Activated naive CD8-positive, alpha-beta T cell treated with anti-CD3 and anti-CD28 coated beads, Interleukin-2, amount 50 U/mL, for 16 hours (primary cell): ENCODE results near the gene PTK6.
"Not testable (repeated sequence)": the region's sequence is repeated elsewhere in the genome, so short reads cannot be mapped to it uniquely, and the experiment has no call there.

Source experiments
- DNase-seq: peaks from one replicate; pipeline ENCODE4 v3.0.0-alpha.2; 2020; ENCODE audit warnings: low read depth, low spot score

PTK6 gene

DNA sequence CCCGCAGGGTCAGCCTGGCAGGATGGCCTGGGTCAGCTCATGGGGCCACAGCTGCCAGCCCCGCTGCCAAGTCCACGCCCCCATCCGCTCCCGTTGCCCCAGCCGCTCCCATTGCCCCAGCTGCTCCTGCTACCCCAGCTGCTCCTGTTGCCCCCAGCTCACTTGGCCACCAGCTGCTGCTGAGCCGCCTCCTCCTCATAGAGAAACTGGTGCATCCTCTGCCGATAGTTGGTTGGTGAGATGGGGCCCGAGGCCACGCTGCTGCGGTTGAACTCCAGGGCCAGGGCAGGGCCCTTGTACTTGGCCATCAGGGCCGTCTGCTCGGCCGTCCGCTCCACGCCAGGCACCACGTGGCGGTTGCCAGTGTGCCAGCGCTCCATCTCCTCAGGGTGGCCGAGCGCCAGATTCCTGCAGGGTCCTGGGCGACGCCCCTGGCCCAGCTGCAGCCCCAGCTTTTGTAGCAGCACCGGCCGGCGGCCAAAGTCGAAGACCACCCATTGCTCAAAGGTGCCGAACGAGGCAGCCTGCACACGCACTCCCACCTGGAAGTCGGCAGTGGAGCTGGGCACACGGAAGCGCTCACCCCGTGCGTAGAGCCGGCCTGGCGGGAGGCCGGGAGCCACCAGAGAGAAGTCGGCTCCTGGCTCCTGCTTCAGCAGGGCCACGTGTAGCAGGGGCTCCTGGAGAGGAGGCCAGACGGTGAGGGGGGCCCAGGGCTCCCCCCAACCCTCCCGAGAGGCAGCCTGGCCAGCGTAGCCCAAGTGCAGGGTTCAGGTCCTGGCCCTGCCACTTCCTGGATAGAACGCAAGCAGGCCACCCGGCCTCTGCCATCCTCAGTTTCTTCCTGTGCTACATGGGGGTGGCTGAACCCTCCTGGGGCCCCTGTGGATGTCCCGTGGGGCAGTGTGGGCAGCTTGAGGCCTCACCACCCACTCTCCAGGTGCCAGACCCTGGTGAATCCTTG lies 32.1 kb upstream of the PTK6 start:
- DNase-seq, result no peak

DNA sequence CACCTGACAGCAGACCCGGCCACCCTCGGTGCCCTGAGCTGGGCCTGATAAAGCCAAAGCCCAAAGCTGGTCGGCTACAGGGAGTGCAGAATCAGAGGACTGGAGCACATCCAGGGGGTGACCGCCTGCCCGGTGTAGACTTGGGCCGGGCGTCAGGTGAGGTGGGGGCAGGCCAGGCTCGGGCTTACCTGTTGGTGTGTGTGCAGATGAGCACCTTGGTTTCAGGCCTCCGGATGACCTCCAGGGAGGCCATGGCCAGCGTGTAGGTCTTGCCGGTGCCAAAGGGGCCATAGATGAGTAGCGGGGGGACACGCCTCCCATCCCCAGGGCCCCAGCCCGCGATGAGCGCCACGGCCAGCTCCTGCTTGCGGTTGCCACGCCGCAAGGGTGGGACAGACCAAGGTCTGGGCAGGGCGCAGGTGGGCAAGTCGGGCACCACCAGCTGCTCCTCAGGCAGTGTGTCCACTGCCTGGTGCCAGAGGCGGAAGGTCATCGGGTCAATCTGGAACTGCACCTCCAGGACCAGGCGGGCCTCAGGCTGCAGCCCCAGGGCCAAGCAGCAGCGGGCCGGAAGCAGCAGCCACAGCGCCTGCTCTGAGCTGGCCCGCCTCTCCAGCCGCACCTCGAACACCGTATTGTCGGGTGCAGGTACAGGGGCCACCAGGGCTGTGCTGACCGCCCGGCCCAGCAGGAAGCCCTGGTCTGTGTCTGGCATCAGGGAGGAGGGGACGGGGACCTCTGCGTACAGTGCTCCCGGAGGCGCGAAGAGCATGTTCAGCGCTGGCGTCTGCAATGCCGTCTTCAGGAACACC lies 31.2 kb upstream of the PTK6 start:
- DNase-seq, result no peak

DNA sequence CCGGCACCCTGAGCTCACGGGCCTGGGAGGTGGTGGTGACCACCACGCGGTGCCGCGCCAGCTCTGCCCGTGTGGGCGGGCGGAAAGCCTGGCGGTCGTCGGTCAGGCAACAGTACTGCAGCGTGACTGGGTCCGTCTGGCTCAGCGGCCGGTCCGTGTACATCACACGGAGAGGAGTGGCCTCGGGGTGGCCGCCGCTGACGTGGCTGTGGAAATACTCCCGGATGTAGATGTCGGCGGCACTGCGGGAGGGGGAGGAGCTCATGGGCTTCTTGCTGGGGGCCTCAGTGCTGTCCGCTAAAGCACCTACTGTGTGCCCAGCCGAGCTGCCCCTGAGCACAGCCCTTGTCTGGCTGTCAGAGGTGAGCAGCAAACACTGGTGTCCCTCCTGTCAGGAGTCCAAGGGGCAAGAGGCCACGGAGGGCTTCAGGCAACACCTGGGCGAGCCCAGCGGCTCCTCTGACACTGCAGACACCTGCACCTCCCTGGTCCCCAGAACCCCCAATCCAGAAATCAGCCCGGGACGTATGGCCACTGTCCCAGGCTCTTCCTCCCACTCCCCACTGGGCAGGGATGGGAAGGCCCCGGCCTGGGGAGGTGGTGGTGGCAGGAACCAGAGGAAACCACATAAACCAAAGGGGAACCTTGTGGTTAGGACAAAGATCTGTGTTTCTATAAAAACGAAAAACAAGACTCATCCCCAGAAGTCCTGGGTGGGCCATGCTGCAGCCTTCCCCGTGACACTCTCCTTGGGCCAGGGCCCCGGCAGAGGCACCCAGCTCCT lies 30.4 kb upstream of the PTK6 start:
- no peak for DNase-seq

DNA sequence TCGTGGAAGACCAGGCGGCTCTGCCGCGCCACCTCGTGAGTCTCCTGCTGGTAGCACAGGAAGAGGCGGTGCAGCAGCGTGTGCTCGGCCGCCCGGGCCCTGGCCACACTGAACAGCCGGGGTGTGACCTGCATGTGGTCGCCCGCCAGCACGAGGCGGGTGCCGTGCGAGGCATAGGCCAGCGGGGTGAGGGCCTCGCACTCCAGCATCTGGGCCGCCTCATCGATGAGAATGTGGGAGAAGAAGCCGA lies 29.9 kb upstream of the PTK6 start:
- DNase-seq, result no peak

DNA sequence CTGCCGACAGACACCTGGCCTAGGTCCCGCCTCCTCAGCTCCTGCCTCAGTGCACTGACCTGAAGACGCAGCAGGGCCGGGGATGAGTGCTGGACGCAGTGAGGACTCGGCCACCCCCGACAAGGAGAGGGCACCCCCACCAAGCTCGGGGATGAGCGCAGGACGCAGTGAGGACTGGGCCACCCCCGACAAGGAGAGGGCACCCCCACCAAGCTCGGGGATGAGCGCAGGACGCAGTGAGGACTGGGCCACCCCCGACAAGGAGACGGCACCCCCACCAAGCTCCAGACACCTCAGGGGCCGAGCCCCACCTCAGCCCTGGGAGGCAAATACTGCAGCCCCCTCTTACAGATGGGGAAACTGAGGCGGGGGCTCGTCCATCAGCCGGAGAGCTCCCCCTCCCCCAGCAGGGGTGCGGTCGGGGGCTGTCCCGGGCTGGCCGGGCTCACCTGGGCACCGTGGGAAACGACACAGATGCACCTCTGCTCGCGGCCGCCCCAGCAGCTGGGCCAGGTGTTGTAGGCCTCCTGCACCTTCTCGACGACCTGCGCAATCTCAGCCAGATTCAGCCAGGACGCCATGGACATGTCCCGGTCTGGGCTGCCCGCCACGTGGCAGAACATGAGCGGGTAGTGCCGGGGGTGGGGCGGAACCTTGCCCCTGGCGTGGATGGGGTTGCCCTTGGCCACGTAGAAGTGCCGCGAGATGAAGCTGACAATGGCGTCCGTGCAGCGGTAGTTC lies 29.4 kb upstream of the PTK6 start:
- no peak for DNase-seq

DNA sequence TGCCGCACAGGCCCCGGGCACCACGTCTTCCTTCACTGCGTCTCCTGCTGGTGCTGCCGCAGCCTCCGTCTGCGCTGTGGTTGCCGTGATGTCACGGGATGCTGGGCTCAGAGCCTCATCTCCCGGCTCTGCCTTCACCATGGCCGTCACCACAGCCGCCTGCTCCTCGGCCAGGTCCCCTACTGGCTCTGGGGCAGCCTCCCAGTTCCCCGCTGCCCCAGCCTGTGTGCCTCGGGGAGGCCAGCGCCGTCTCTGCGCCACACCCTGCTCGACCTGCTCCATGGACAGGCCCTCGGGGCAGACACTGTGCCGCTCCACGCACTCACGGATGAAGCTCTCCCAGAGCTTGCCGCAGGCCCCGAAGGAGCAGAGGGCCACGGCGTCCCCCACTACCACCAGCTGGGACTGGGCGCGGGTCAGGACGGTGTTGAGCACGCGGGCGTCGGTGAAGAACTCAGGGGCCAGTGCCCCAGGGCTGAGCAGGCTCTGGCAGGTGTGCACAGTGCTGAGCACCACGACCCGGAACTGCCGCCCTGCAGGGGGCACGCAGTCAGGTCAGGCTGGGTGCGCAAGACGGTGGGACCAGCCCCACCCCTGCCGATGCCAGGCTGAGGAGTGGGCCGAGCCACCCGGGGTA lies 28.6 kb upstream of the PTK6 start:
- DNase-seq, result no peak

DNA sequence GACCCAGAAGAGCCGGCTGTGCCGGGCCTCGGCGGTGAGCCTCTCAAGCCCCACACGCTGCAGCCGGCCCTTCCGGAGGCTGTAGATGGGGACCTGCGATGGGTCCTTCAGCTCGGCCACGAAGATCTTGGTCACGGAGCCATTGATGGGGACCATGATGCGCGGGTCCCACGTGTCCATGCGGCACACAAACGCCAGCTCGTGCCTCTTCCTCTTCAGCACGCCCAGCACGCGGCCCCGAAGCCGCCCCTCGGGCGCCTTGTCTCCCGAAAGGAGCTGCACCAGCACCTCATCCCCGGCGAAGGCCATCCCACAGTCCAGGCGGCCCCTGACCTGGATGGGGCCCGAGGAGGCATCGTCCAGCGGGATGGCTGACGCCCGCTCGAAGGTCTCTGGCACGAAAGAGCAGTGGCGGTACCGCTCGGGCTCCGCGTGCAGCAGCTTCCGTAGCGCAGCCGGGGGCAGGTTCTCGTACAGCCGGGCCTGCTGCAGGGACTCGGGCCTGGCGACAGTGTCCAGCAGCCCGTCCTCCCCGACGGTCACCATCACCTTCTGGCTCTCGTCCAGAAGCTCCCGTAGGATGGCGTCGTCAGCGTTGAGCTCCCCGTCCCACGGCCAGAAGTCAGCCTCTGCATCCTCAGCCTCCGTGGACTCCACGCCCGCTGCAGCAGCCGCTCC lies 28.0 kb upstream of the PTK6 start:
- no peak for DNase-seq

DNA sequence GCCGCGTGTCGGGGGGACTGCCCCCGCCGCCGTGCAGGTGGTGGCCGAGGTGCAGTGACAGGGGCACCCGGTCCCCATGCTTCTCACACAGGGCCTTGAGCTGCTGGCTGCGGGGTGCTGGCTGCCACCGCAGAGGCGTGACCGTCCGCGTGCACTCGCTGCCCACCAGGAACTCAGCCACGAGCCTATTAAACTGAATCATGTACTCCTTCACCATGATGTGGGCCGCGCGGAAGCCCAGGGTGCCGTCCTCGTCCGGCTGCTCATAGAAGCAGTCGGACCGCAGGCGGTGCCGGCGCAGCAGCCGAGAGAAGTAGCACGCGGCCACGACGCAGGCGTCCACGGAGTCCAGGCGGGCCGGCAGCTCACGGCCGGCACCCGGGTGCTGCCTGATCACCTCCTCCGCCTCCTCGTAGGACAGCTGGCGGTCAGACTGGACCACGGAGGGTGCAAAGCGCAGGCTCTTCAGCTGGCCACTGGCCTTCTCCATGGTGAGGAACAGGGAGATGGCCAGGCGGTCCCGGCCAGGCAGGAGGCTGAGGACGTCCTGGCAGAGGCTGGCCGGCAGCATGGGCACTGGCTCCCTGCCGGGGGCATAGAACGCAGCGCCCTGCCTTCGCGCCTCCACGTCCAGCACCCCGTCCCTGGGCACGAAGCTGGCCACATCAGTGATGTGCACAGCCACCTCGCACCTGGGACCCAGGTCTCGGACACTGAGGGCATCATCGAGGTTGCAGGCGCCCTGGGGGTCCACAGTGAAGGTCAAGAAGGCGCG lies 27.0 kb upstream of the PTK6 start:
- no peak for DNase-seq

DNA sequence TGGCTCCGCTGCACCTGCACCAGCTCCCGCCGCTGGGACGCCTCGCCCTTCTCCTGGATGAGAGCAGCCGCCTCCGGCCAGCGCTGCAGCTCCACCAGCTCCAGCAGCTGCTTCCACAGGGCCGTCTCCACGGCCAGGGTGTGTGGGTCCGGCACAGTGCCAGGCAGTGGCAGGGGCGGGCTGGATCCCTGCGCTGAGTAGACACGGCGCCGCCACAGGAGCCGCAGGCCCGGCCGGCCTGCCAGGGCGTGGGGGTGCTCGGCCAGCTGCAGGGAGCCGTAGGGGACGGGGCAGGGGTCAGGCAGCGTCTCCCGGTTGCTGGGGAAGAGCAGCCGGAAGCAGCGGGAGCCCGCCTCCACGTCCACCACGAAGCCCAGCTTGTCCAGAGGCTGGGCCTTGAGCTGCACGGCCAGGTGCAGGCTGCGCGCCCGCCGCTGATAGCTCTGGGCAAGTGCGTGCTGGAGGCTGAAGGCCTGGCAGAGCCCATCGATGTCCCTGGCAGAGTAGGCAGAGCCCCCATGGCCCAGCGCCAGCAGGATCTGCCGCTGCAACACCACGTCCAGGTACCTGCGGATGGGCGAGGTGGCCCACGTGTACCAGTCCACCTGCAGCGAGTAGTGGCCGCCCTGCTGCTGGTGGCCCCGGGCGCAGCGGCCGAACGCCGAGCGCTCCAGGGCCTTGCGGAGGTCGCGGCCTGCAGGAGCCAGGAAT lies 26.2 kb upstream of the PTK6 start:
- DNase-seq, result no peak

DNA sequence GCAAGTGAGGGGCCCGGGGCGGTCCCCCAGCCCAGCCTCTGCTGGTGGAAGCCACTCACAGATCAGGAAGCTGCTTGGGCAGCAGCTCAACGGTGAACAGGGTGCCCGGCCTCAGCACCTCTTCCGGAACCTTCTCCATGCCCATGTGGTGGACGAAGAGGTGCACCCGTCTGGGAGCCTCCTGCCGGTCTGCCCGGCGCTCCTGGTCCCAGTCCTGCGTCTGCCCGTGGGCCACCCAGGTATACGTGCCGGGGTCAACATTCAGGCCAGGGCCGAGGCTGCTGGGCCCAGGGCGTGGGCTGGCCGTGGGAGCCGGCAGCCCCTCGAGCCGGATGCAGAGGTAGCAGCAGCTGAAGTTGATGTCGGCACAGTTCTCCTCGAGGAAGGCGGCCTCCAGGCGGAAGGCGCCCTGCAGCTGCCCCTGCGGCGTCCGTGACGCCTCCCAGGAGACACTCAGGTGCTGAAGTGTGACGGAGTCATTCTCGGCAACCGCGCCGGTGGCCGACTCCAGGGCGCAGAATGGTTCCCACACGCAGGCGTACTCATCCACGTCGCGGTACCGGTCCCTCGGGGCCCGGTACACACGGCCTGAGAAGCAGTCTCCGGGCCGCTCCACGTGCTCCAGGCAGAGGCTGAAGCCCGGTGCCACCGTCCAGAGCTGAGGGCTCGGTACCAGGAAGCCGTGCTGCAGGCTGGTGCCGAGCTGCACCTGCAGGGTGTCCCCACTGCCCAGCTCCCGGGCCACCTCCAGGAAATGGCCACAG lies 25.5 kb upstream of the PTK6 start:
- DNase-seq, result no peak

DNA sequence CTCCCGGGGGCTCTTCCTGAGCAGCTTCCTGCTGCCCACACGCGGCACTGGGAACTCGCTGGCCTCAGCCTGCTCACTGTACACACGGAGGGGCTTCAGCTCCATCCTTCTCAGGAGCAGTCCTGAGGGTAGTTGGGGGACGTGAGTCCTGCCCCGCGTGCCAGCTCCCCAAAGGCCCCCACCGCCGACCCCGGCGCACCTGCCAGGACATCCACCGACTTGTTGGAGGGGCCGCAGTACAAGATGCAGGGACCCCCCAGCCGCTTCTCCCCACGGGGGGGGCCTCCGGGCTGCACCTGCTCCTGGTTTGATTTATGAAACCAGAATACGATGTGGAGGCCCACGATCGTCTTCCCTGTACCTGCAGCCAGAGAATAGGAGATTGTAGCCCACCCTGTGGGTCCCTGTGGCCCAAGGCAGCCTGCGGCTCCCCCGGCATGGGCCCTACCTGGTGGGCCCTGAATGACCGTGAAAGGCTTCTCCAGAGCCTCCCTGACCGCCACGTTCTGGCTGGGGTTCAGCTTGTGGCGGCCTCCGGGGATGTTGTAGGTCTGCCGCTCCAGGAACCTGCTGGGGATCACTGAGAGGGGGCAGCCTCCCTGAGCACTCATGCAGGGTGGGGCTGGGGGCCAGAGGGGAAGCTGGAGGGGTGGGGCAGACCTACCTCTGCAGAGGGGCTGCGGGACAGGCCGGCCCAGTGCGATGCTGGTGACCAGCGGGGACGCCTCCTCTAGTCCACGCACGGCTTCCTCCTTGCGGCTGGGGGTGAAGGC lies 24.6 kb upstream of the PTK6 start:
- no peak for DNase-seq

DNA sequence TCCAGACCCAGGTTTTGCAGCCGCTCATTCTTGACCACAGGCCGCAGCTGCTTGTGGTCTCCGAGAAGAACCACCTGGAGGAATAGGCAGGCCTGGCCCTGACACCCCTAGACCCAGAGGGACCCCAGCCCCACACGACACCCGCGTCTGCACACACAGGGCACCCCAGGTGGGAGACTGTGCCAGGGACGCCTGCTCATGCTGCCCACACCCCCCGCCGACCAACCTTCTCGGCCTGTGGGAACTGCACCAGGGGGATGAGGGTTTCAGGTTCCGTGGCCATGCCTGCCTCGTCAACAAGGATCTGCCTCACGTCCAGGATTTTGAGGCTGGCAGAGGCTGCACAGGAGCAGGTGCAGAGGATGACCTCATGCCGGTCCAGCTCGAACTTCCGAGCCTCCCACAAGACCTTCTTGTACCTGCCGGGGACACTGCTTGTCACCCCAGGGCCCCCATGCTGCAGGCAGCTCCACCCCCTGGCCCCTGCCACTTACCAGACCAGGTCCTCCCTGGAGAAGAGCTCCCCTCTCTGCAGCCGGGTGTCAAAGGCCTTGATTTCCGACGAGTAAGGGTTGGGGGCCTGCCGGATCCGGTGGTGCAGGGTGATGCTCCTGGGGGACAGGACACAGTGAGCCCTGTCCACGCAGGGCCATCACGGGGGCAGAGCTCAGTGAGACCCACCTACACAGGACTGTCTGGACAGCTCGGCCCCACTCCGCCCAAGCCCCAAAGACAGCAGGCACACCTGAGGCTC lies 23.9 kb upstream of the PTK6 start:
- DNase-seq, result no peak

DNA sequence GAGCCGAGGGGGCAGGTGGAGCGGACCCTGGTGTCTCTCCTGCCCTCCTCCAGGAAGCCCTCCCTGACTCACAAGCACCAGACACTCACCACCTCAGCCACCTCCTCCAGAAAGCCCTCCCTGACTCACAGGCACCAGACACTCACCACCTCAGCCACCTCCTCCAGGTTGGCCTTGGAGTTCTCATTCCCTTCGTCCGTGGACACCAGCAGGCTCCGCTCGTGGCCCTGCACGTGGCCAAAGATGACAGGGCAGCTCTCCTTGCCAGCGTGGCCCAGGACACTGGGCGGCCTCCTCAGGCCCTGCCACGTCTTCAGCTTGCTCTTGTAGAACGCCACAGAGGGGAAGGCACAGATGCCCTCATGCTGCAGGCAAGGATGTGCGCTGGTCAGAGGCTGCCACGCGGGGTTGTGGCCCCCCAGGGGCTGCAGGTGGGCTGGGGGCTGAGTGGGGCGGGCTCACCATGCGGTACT lies 23.2 kb upstream of the PTK6 start:
- DNase-seq, result no peak

DNA sequence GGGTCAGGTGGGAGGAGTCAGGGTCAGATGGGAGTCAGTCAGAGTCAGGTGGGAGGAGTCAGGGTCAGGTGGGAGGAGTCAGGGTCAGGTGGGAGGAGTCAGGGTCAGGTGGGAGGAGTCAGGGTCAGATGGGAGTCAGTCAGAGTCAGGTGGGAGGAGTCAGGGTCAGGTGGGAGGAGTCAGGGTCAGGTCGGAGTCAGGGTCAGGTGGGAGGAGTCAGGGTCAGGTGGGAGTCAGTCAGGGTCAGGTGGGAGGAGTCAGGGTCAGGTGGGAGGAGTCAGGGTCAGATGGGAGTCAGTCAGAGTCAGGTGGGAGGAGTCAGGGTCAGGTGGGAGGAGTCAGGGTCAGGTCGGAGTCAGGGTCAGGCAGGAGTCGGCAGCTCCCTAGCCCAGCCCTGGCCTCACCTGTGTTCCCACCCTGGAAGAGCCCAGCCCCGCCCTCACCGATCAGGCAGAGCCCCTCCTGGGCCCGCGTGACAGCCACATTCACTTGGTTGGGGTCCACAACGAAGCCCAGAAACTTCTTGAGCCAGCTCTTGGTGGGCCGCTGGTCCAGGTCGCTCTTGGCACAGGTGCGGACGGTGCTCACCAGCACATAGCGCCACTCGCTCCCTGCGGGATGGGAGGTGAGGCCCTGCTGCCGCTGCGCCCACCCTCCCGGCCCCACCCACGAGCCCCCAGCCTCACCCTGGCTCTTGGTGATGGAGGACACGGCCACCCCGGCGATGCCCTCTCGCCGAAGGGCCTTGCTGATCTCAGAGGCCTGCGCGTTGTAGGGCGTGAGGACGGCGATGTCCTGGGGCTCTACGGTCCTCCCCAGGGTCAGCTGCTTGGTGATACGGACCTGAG lies 22.5 kb upstream of the PTK6 start:
- not testable (repeated sequence) for DNase-seq

DNA sequence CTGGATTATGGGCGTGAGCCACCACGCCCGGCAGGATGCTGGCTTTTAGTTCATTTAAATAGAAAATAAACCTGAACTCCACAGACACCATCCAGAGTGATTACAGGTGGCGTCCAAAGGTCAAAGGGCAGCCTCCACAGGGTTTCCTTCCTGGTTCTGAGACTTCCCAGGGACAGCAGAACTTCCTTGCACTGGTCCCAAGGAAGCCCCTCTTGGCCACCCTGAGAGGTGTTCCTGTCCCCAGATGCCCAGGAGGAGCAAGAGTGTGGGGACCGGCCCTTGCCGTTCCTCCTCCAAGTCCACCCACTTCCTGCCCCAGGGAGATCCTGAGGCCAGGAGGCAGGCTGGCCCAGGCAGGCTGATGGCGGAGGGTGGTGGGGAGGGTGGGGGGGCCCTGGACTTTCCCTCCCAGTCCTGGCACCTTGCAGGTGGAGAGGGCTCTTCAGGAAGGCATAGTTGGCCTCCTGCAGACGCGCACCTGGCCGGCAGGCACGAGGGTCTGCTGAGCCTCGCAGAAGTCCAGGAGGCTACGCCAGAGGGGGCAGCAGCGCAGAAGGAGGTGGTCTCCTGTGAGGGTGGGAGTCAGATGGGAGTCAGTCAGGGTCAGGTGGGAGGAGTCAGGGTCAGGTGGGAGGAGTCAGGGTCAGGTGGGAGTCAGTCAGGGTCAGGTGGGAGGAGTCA lies 21.8 kb upstream of the PTK6 start:
- DNase-seq, result no peak
